ENCODE measurements around the gene RHO. TPM values are rescaled to one million over a fixed set of nuclear protein-coding genes. Genes with fewer than 3 reads are reported as not detected.

RHO gene
- total and polyA plus RNA-seq, 2 donors (not counting 1 experiment from before 2014, with no cell fraction given): 0.10 TPM; not detected in 1

GRCh38 chr3:129502641-129503408 is 25.6 kb upstream of the RHO start:
- Mint-ChIP-seq H3K4me3 (no peak overlapping the region), H3K27ac (no peak overlapping the region), H3K9me3 (ENCODE audit: insufficient read depth) (no peaks in the 10 kb centered on the region), H3K4me1 (no peaks in the 10 kb centered on the region), H3K27me3 (no peaks in the 10 kb centered on the region)
- POLR2A ChIA-PET: no interaction called here
- no peak overlapping the region for H3K27ac ChIP-seq (ENCODE audit: low read length in 2 of 2)
- 94% methylated on average over 17 of the region's 18 CpGs for WGBS (ENCODE audit: insufficient coverage)
- H3K4me2 ChIP-seq (replicated peaks; ENCODE audit: low read depth, low read length, poor library complexity, severe bottlenecking): no peak overlapping the region
- H3K9ac ChIP-seq (ENCODE audit: low read length): no peak overlapping the region
- H3K27me3 ChIP-seq (replicated peaks in 1 of 4; ENCODE audit: control extremely low read depth in 1 of 4, control insufficient read depth in 3 of 4, insufficient read depth in 4 of 4, low read length in 3 of 4): no peaks in the 10 kb centered on the region
- intact Hi-C loops (cut with micrococcal nuclease): no loop called here
- ATAC-seq (ENCODE audit: low read depth) (no peak), DNase-seq (no peak)
- CTCF ChIA-PET: interaction anchor here (1.1 kb wide), 1 partner anchor 13 kb away, joined by 5 read pairs; no protein-coding TSS in a partner anchor
- H3K4me3 ChIP-seq (ENCODE audit: control extremely low read depth in 1 of 5, extremely low read depth in 1 of 5, insufficient read depth in 1 of 5, low read depth in 2 of 5, low read length in 4 of 5): no peak overlapping the region
- no peaks in the 10 kb centered on the region for H4K20me1 ChIP-seq (ENCODE audit: control insufficient read depth, insufficient read depth, low read length, poor library complexity, severe bottlenecking)
- no peaks in the 10 kb centered on the region for H3K79me2 ChIP-seq (ENCODE audit: control insufficient read depth, insufficient read depth, low read length)
- no peaks in the 10 kb centered on the region for H3K9me3 ChIP-seq (ENCODE audit: control extremely low read depth in 1 of 3, control insufficient read depth in 2 of 3, insufficient read depth in 1 of 3, low read length in 2 of 3)
- no peaks in the 10 kb centered on the region for H3K4me1 ChIP-seq (ENCODE audit: control insufficient read depth in 2 of 2, insufficient read depth in 2 of 2, low read length in 2 of 2)
- no peak overlapping the region for H2AFZ ChIP-seq (ENCODE audit: insufficient read depth, low read depth, low read length, poor library complexity, severe bottlenecking)
- TF ChIP-seq CTCF (IDR thresholded peaks at IDR 0.05) (no peak), EZH2 (IDR thresholded peaks at IDR 0.05; ENCODE audit: borderline replicate concordance, insufficient read depth, low read depth, low read length, poor library complexity, severe bottlenecking) (no peak)
- H3K36me3 ChIP-seq (replicated peaks in 1 of 2; ENCODE audit: control extremely low read depth in 1 of 2, control insufficient read depth in 1 of 2, extremely low read depth in 1 of 2, insufficient read depth in 2 of 2, low read length in 1 of 2): peaks cover 0 to 8% of the 10 kb centered on the region in 2 experiments

Measured in B cell (primary cell).